Measurements from ENCODE around the gene PGLYRP4.

The PGLYRP4 gene

GRCh38 chr1:153389973-153390879, 41.6 kb upstream of the PGLYRP4 start:
- no peak overlapping the region for H4K91ac ChIP-seq (ENCODE audit: low read length)
- H2BK15ac ChIP-seq (ENCODE audit: low read depth, poor library complexity, severe bottlenecking), result no peak overlapping the region
- H3K23ac ChIP-seq (ENCODE audit: low read length in 2 of 2), result no peak overlapping the region
- H3K4me1 ChIP-seq (ENCODE audit: control insufficient read depth, insufficient read depth, low read depth, low read length), result no peaks in the 10 kb centered on the region
- H3K27me3 ChIP-seq (ENCODE audit: control insufficient read depth in 1 of 2, insufficient read depth in 1 of 2, low read length in 2 of 2), result peaks cover 5 to 92% of the 10 kb centered on the region in 2 experiments
- H3K18ac ChIP-seq (ENCODE audit: low read depth in 1 of 2, low read length in 2 of 2), result no peak overlapping the region
- no peak overlapping the region for H2AK5ac ChIP-seq (ENCODE audit: low read length, severe bottlenecking)
- WGBS, result 75% methylated on average over 14 of the region's 17 CpGs
- no peaks in the 10 kb centered on the region for H3K9me3 ChIP-seq (ENCODE audit: control insufficient read depth, low read length)
- no peak overlapping the region for H2BK12ac ChIP-seq (ENCODE audit: low read length in 2 of 2)
- DNase-seq, result no peak
- H3K27ac ChIP-seq (ENCODE audit: low read length, poor library complexity, severe bottlenecking), result no peak overlapping the region
- no peak overlapping the region for H2AFZ ChIP-seq (ENCODE audit: low read depth, low read length)
- no peak overlapping the region for H3K4me3 ChIP-seq (ENCODE audit: insufficient read depth in 1 of 2, low read depth in 1 of 2, low read length in 2 of 2)
- no peak overlapping the region for H3K14ac ChIP-seq (ENCODE audit: low read length in 2 of 2)
- H2BK120ac ChIP-seq (ENCODE audit: low read depth, low read length), result no peak overlapping the region
- H3K9ac ChIP-seq (ENCODE audit: low read length), result no peak overlapping the region
- no peaks in the 10 kb centered on the region for H3K79me1 ChIP-seq (replicated peaks; ENCODE audit: low read length, poor library complexity, severe bottlenecking)
- no peak overlapping the region for H3K4ac ChIP-seq (ENCODE audit: low read depth in 1 of 2, low read length in 2 of 2)
- H2BK5ac ChIP-seq (ENCODE audit: low read depth, low read length, poor library complexity, severe bottlenecking), result no peak overlapping the region
- no peak overlapping the region for H4K8ac ChIP-seq (ENCODE audit: low read length)
- no peak overlapping the region for H3K4me2 ChIP-seq (ENCODE audit: low read length, poor library complexity, severe bottlenecking)
- no peaks in the 10 kb centered on the region for H3K36me3 ChIP-seq (ENCODE audit: control insufficient read depth in 1 of 2, insufficient read depth in 2 of 2, low read depth in 1 of 2, low read length in 2 of 2)

DNA sequence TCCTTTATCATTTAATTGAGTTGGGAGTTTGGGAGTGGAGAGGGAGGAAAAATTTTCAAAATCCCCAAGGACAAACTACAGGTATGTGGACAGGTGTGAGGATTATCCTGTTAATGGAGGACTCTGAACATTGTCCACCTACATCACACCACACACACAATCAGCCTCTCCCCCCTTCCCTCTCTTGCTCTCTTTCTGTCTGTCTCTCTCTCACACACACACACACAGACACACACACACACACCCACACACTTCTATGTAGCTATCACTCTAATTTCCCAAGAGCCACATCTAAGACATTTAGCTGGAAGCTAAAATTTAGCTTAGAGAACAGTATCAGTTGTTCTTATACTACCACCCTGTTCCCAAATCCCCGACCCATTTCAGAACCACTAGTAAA, 40.8 kb upstream of the PGLYRP4 start:
- no peak overlapping the region for H4K8ac ChIP-seq (ENCODE audit: low read length)
- H3K4me1 ChIP-seq (ENCODE audit: control insufficient read depth, insufficient read depth, low read depth, low read length), result no peaks in the 10 kb centered on the region
- H3K27ac ChIP-seq (ENCODE audit: low read length, poor library complexity, severe bottlenecking), result no peak overlapping the region
- peaks cover 4 to 90% of the 10 kb centered on the region in 2 experiments for H3K27me3 ChIP-seq (ENCODE audit: control insufficient read depth in 1 of 2, insufficient read depth in 1 of 2, low read length in 2 of 2)
- no peak overlapping the region for H4K91ac ChIP-seq (ENCODE audit: low read length)
- WGBS, result no CpG with 5 or more reads among the region's 1 CpG
- H3K14ac ChIP-seq (ENCODE audit: low read length in 2 of 2), result no peak overlapping the region
- H2BK12ac ChIP-seq (ENCODE audit: low read length in 2 of 2), result no peak overlapping the region
- no peaks in the 10 kb centered on the region for H3K9me3 ChIP-seq (ENCODE audit: control insufficient read depth, low read length)
- no peak overlapping the region for H3K4ac ChIP-seq (ENCODE audit: low read depth in 1 of 2, low read length in 2 of 2)
- H2BK120ac ChIP-seq (ENCODE audit: low read depth, low read length), result no peak overlapping the region
- H3K4me2 ChIP-seq (ENCODE audit: low read length, poor library complexity, severe bottlenecking), result no peak overlapping the region
- H2AK5ac ChIP-seq (ENCODE audit: low read length, severe bottlenecking), result no peak overlapping the region
- H3K79me1 ChIP-seq (replicated peaks; ENCODE audit: low read length, poor library complexity, severe bottlenecking), result no peaks in the 10 kb centered on the region
- no peaks in the 10 kb centered on the region for H3K36me3 ChIP-seq (ENCODE audit: control insufficient read depth in 1 of 2, insufficient read depth in 2 of 2, low read depth in 1 of 2, low read length in 2 of 2)
- no peak overlapping the region for H2AFZ ChIP-seq (ENCODE audit: low read depth, low read length)
- H3K23ac ChIP-seq (ENCODE audit: low read length in 2 of 2), result no peak overlapping the region
- DNase-seq, result no peak
- no peak overlapping the region for H3K18ac ChIP-seq (ENCODE audit: low read depth in 1 of 2, low read length in 2 of 2)
- H2BK15ac ChIP-seq (ENCODE audit: low read depth, poor library complexity, severe bottlenecking), result no peak overlapping the region
- no peak overlapping the region for H2BK5ac ChIP-seq (ENCODE audit: low read depth, low read length, poor library complexity, severe bottlenecking)
- H3K9ac ChIP-seq (ENCODE audit: low read length), result no peak overlapping the region
- no peak overlapping the region for H3K4me3 ChIP-seq (ENCODE audit: insufficient read depth in 1 of 2, low read depth in 1 of 2, low read length in 2 of 2)

GRCh38 chr1:153387785-153388184, 39.1 kb upstream of the PGLYRP4 start:
- Histone ChIP-seq H3K18ac (ENCODE audit: low read depth in 1 of 2, low read length in 2 of 2) (no peak overlapping the region), H2BK5ac (ENCODE audit: low read depth, low read length, poor library complexity, severe bottlenecking) (no peak overlapping the region), H2AFZ (ENCODE audit: low read depth, low read length) (no peak overlapping the region), H3K79me1 (replicated peaks; ENCODE audit: low read length, poor library complexity, severe bottlenecking) (no peaks in the 10 kb centered on the region), H2AK5ac (ENCODE audit: low read length, severe bottlenecking) (no peak overlapping the region), H3K14ac (ENCODE audit: low read length in 2 of 2) (no peak overlapping the region), H3K4me2 (ENCODE audit: low read length, poor library complexity, severe bottlenecking) (no peak overlapping the region), H3K4ac (ENCODE audit: low read depth in 1 of 2, low read length in 2 of 2) (no peak overlapping the region), H3K9ac (ENCODE audit: low read length) (no peak overlapping the region), H3K4me1 (ENCODE audit: control insufficient read depth, insufficient read depth, low read depth, low read length) (no peaks in the 10 kb centered on the region), H2BK12ac (ENCODE audit: low read length in 2 of 2) (no peak overlapping the region), H3K36me3 (ENCODE audit: control insufficient read depth in 1 of 2, insufficient read depth in 2 of 2, low read depth in 1 of 2, low read length in 2 of 2) (no peaks in the 10 kb centered on the region), H2BK120ac (ENCODE audit: low read depth, low read length) (no peak overlapping the region), H3K4me3 (ENCODE audit: insufficient read depth in 1 of 2, low read depth in 1 of 2, low read length in 2 of 2) (no peak overlapping the region), H4K8ac (ENCODE audit: low read length) (no peak overlapping the region), H2BK15ac (ENCODE audit: low read depth, poor library complexity, severe bottlenecking) (no peak overlapping the region), H3K23ac (ENCODE audit: low read length in 2 of 2) (no peak overlapping the region), H4K91ac (ENCODE audit: low read length) (no peak overlapping the region), H3K27ac (ENCODE audit: low read length, poor library complexity, severe bottlenecking) (no peak overlapping the region), H3K9me3 (ENCODE audit: control insufficient read depth, low read length) (peaks cover 5% of the 10 kb centered on the region), H3K27me3 (ENCODE audit: control insufficient read depth in 1 of 2, insufficient read depth in 1 of 2, low read length in 2 of 2) (peaks cover 4 to 78% of the 10 kb centered on the region in 2 experiments)
- DNase-seq, result no peak
- 51% methylated on average over 4 of the region's 4 CpGs for WGBS

- H2BK15ac ChIP-seq (ENCODE audit: low read depth, poor library complexity, severe bottlenecking), result no peak overlapping the region
- no peak overlapping the region for H2BK120ac ChIP-seq (ENCODE audit: low read depth, low read length)
- H3K4ac ChIP-seq (ENCODE audit: low read depth in 1 of 2, low read length in 2 of 2), result no peak overlapping the region
- H3K27ac ChIP-seq (ENCODE audit: low read length, poor library complexity, severe bottlenecking), result no peak overlapping the region
- no peaks in the 10 kb centered on the region for H3K36me3 ChIP-seq (ENCODE audit: control insufficient read depth in 1 of 2, insufficient read depth in 2 of 2, low read depth in 1 of 2, low read length in 2 of 2)
- H3K9ac ChIP-seq (ENCODE audit: low read length), result no peak overlapping the region
- peaks cover 7% of the 10 kb centered on the region for H3K9me3 ChIP-seq (ENCODE audit: control insufficient read depth, low read length)
- no peak overlapping the region for H4K91ac ChIP-seq (ENCODE audit: low read length)
- no peak overlapping the region for H3K4me2 ChIP-seq (ENCODE audit: low read length, poor library complexity, severe bottlenecking)
- no peak overlapping the region for H3K23ac ChIP-seq (ENCODE audit: low read length in 2 of 2)
- H2BK5ac ChIP-seq (ENCODE audit: low read depth, low read length, poor library complexity, severe bottlenecking), result no peak overlapping the region
- no peak overlapping the region for H4K8ac ChIP-seq (ENCODE audit: low read length)
- 64% methylated on average over 4 of the region's 4 CpGs for WGBS
- H2AK5ac ChIP-seq (ENCODE audit: low read length, severe bottlenecking), result no peak overlapping the region
- H2BK12ac ChIP-seq (ENCODE audit: low read length in 2 of 2), result no peak overlapping the region
- H3K27me3 ChIP-seq (ENCODE audit: control insufficient read depth in 1 of 2, insufficient read depth in 1 of 2, low read length in 2 of 2), result peaks cover 4 to 70% of the 10 kb centered on the region in 2 experiments
- no peak overlapping the region for H3K18ac ChIP-seq (ENCODE audit: low read depth in 1 of 2, low read length in 2 of 2)
- H2AFZ ChIP-seq (ENCODE audit: low read depth, low read length), result no peak overlapping the region
- no peak for DNase-seq
- H3K14ac ChIP-seq (ENCODE audit: low read length in 2 of 2), result no peak overlapping the region
- no peaks in the 10 kb centered on the region for H3K79me1 ChIP-seq (replicated peaks; ENCODE audit: low read length, poor library complexity, severe bottlenecking)
- no peaks in the 10 kb centered on the region for H3K4me1 ChIP-seq (ENCODE audit: control insufficient read depth, insufficient read depth, low read depth, low read length)
- H3K4me3 ChIP-seq (ENCODE audit: insufficient read depth in 1 of 2, low read depth in 1 of 2, low read length in 2 of 2), result no peak overlapping the region
Observed at GRCh38 chr1:153387001-153387400, 38.4 kb upstream of the PGLYRP4 start.

All from mesenchymal stem cell (in vitro differentiated cells and primary cell).